Vagina (tissue), 2 donors: ENCODE results near the gene USP53. TPM values are rescaled to one million over a fixed set of nuclear protein-coding genes. Genes with fewer than 3 reads are reported as not detected.
"Not testable (repeated sequence)": the region's sequence is repeated elsewhere in the genome, so short reads cannot be mapped to it uniquely, and the experiment has no call there.

Source experiments
- DNase-seq, 2 donors: peaks; one replicate each; pipeline ENCODE4 v3.0.0-alpha.2; 2017; ENCODE audit errors: extremely low spot score in 2 of 2
- H3K27ac ChIP-seq: fragments of 200-600 bp; sonication (generic); one replicate; pipeline ENCODE4 v1.5.1; 2019
- H3K27me3 ChIP-seq: fragments of 200-600 bp; sonication (generic); one replicate; pipeline ENCODE4 v1.5.1; 2019
- H3K36me3 ChIP-seq, 2 donors: fragments of 200-600 bp; sonication (generic); one replicate each; pipeline ENCODE4 v1.5.1; 2017 to 2019
- H3K4me1 ChIP-seq: fragments of 200-600 bp; sonication (generic); one replicate; pipeline ENCODE4 v1.5.1; 2019
- H3K4me3 ChIP-seq, 2 donors: fragments of 200-600 bp; sonication (generic); 1 replicate in 1 of 2; 2 replicates in 1 of 2; pipeline ENCODE4 v1.5.1; 2016 to 2019
- H3K9me3 ChIP-seq: fragments of 200-600 bp; sonication (generic); one replicate; pipeline ENCODE4 v1.5.1; 2019
- POLR2A ChIP-seq, 2 donors: fragments of 450-650 bp; IDR thresholded peaks; one replicate each; pipeline ENCODE4 v1.6.1; 2017; ENCODE audit warnings: antibody characterized with exemption in 2 of 2, mild to moderate bottlenecking in 2 of 2, moderate library complexity in 2 of 2
- POLR2AphosphoS5 ChIP-seq, 2 donors: sonication (generic); formaldehyde crosslinking; IDR thresholded peaks; one replicate each; pipeline ENCODE4 v1.9.0; 2017; ENCODE audit warnings: antibody characterized with exemption in 2 of 2, mild to moderate bottlenecking in 2 of 2, low read depth in 1 of 2; ENCODE audit not compliant: insufficient read depth in 1 of 2
- intact Hi-C: fragments of 100-400 bp; cut with DNase I; formaldehyde crosslinking; loops from one replicate; pipeline ENCODE4 v1.15.1; 2023
- total RNA-seq: library from RNA; depleted of rRNA; stranded (reverse); fragments of >200 nt; gene quantifications from one replicate; pipeline ENCODE4 v1.2.3, GENCODE V29; 2016
- TF ChIP-seq, protein P1 (sequence below), 3 experiments: fragments of 450-650 bp in 2 of 3; fragments of 200-600 bp in 1 of 3; sonication (generic) in 1 of 3; IDR thresholded peaks; one replicate each; pipeline ENCODE4 v1.5.1; 2017 to 2019; ENCODE audit warnings: antibody characterized with exemption in 3 of 3, mild to moderate bottlenecking in 2 of 3, moderate library complexity in 2 of 3

The USP53 gene
- total RNA-seq, result 53.5 TPM

GRCh38 chr4:119212234-119212963, at the start of gene USP53:
Gene USP53 (plus strand): TSS chr4:119212713. CDS start chr4:119239760, 27,047 bp downstream.
- intact Hi-C loops, result loop anchor here (10.0 kb wide), 3 partner anchors 72 to 168 kb away; no protein-coding TSS in a partner anchor
- Histone ChIP-seq H3K36me3 (peaks cover 0 to under 1% of the 10 kb centered on the region in 2 donors), H3K27me3 (no peaks in the 10 kb centered on the region), H3K4me1 (peaks cover 10% of the 10 kb centered on the region), H3K4me3 (peak within 1 kb of the TSS; percentile 90 to 91), H3K27ac (peak within 1 kb of the TSS; percentile 96), H3K9me3 (no peaks in the 10 kb centered on the region)
- TF ChIP-seq, protein P1, sequence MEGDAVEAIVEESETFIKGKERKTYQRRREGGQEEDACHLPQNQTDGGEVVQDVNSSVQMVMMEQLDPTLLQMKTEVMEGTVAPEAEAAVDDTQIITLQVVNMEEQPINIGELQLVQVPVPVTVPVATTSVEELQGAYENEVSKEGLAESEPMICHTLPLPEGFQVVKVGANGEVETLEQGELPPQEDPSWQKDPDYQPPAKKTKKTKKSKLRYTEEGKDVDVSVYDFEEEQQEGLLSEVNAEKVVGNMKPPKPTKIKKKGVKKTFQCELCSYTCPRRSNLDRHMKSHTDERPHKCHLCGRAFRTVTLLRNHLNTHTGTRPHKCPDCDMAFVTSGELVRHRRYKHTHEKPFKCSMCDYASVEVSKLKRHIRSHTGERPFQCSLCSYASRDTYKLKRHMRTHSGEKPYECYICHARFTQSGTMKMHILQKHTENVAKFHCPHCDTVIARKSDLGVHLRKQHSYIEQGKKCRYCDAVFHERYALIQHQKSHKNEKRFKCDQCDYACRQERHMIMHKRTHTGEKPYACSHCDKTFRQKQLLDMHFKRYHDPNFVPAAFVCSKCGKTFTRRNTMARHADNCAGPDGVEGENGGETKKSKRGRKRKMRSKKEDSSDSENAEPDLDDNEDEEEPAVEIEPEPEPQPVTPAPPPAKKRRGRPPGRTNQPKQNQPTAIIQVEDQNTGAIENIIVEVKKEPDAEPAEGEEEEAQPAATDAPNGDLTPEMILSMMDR (IDR thresholded peaks at IDR 0.05), result peak in 1 of 3 experiments; percentile 54
- TF ChIP-seq POLR2A (IDR thresholded peaks at IDR 0.05) (peak in 1 of 2 donors; percentile 93), POLR2AphosphoS5 (IDR thresholded peaks at IDR 0.05; ENCODE audit: insufficient read depth in 1 of 2, low read depth in 1 of 2) (peak; percentile 82 to 99)
- DNase-seq, result peak; percentile 98 to 99

DNA sequence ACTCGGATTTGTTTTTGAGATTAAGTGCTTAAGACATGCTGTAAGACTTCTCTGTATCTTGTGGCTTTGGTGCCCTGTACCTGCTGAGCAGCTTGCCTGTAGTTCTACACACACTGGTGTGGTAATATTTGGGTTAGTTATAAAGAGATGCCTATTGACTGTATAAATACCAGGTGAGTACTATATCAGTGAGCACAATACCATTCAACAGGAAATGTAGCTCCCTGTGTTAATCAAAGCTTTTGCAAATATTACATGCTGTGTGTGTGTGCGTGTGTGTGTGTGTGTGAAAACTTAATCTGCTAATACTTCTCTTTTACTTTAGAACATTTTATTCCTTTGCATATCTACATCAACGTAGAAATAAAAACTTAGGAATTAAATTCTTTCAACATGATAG, 46.7 kb upstream of the USP53 start:
- DNase-seq, result no peak
- no peaks in the 10 kb centered on the region for H3K4me1 ChIP-seq
- TF ChIP-seq, protein P1 (IDR thresholded peaks at IDR 0.05), result no peak
- TF ChIP-seq POLR2A (IDR thresholded peaks at IDR 0.05), result no peak
- TF ChIP-seq POLR2AphosphoS5 (IDR thresholded peaks at IDR 0.05; ENCODE audit: insufficient read depth in 1 of 2, low read depth in 1 of 2), result no peak
- no peaks in the 10 kb centered on the region for H3K9me3 ChIP-seq
- intact Hi-C loops, result no loop called here
- no peaks in the 10 kb centered on the region for H3K36me3 ChIP-seq
- no peak overlapping the region for H3K4me3 ChIP-seq
- H3K27ac ChIP-seq, result no peak overlapping the region
- H3K27me3 ChIP-seq, result no peaks in the 10 kb centered on the region

- intact Hi-C loops, result no loop called here
- no peak overlapping the region for H3K4me3 ChIP-seq
Measured at GRCh38 chr4:119170195-119170594, 42.3 kb upstream of the USP53 start.

GRCh38 chr4:119172223-119172622, 40.3 kb upstream of the USP53 start:
- H3K36me3 ChIP-seq, result no peaks in the 10 kb centered on the region
- intact Hi-C loops, result no loop called here
- no peak overlapping the region for H3K4me3 ChIP-seq
- no peaks in the 10 kb centered on the region for H3K4me1 ChIP-seq
- H3K9me3 ChIP-seq, result no peaks in the 10 kb centered on the region
- H3K27ac ChIP-seq, result no peak overlapping the region
- no peak for DNase-seq
- TF ChIP-seq, protein P1 (IDR thresholded peaks at IDR 0.05), result no peak
- no peak for TF ChIP-seq POLR2A (IDR thresholded peaks at IDR 0.05)
- no peak for TF ChIP-seq POLR2AphosphoS5 (IDR thresholded peaks at IDR 0.05; ENCODE audit: insufficient read depth in 1 of 2, low read depth in 1 of 2)
- H3K27me3 ChIP-seq, result no peaks in the 10 kb centered on the region

More at GRCh38 chr4:119170195-119170594, 42.3 kb upstream of the USP53 start:
- Histone ChIP-seq H3K36me3 (no peaks in the 10 kb centered on the region), H3K4me1 (no peaks in the 10 kb centered on the region), H3K27ac (no peak overlapping the region), H3K27me3 (no peaks in the 10 kb centered on the region), H3K9me3 (no peaks in the 10 kb centered on the region)
- no peak for DNase-seq
- no peak for TF ChIP-seq POLR2AphosphoS5 (IDR thresholded peaks at IDR 0.05; ENCODE audit: insufficient read depth in 1 of 2, low read depth in 1 of 2)
- TF ChIP-seq, protein P1 (IDR thresholded peaks at IDR 0.05), result no peak
- TF ChIP-seq POLR2A (IDR thresholded peaks at IDR 0.05), result no peak

DNA sequence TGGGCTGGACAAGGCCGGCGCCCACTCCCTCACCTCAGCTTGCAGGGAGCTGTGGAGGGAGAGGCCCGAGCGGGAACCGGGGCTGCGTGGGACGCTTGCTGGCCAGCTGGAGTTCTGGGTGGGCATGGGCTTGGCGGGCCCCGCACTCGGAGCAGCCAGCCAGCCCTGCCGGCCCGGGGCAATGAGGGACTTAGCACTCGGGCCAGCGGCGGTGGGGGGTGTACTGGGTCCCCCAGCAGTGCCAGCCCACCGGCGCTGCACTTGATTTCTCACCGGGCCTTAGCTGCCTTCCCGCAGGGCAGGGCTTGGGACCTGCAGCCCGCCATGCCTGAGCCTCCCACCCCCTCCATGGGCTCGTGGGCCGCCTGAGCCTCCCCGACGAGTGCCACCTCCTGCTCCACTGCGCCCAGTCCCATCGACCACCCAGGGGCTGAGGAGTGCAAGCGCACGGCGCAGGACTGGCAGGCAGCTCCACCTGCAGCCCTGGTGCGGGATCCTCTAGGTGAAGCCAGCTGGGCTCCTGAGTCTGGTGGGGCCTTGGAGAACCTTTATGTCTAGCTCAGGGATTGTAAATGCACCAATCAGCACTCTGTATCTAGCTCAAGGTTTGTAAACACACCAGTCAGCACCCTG, 38.7 kb upstream of the USP53 start:
- H3K36me3 ChIP-seq, H3K27me3 ChIP-seq, H3K27ac ChIP-seq, H3K9me3 ChIP-seq, DNase-seq, H3K4me3 ChIP-seq, intact Hi-C loops, H3K4me1 ChIP-seq: not testable (repeated sequence)
